HG03520 (cell line): Measurements from ENCODE around the gene SCARF2.
"Not testable (repeated sequence)": the region's sequence is repeated elsewhere in the genome, so short reads cannot be mapped to it uniquely, and the experiment has no call there.

ENCODE experiments used
- ATAC-seq: cut with Tn5 transposase; IDR thresholded peaks from one replicate; pipeline ENCODE4 v1.9.1; 2021; ENCODE audit warnings: mild to moderate bottlenecking, moderate library complexity; ENCODE audit not compliant: unreplicated experiment

The SCARF2 gene

DNA sequence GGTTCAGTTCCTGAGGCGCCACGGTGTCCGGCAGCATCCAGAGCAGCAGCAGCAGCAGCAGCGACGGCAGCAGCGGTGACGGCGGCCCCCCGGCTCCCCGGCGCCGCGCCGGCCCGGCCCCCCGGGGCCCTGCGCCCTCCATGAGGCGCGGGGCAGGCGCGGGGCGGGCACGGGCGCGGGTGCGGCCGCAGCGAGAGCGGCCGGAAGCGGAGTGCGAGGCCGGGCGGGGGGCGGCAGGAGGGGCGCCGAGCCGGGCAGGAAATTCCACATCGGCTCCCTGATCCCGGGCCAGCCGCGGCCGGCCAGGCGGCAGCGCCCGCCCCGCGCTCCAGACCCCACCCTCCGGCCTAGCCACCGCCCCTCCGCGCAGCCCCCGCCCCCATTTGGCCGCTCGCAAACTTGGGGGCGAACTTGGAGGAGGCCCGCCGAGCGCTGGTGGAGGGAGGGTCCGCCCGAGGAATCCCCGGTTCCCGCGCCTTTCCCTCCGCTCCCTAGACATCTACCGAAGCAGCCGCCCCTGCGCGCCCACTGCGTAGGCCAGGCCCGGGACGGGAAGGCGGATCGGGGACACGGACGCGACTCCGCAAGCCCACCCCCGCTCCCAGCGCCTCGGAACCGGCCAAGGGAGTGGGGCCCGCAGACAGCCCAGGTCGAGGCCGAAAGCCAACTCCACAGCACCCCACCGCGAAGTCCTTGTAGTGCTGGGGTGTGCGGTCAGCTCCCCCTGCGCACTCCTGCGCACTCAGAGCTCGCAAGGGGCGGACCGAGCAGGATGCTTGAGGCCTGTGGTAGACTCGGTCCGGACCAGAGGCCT, at the start of gene SCARF2:
TSS of gene SCARF2 (minus strand) at position 213 of the 814 bp plus-strand sequence. CDS start at position 142, 71 bp downstream.
- ATAC-seq = no peak

GRCh38 chr22:20486229-20486628, 48.6 kb upstream of the SCARF2 start:
- no peak for ATAC-seq

GRCh38 chr22:20484948-20485683, 47.5 kb upstream of the SCARF2 start:
- ATAC-seq = no peak

GRCh38 chr22:20483771-20484170, 46.1 kb upstream of the SCARF2 start:
- no peak for ATAC-seq

DNA sequence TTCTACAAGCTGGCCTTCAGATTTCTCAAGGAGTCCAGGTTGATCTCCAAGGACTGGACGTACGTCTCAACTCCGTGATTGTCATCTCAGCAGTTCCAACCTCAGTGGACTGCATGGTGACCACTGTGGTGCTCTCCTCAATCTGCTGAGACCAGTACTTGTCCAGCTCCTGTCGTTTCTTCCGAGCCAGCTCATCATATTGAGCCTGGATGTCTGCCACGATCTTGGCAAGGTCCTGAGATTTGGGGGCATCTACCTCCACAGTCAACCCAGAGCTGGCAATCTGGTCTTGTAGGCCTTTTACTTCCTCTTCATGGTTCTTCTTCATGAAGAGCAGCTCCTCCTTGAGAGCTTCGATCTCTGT, 45.5 kb upstream of the SCARF2 start:
- not testable (repeated sequence) for ATAC-seq

DNA sequence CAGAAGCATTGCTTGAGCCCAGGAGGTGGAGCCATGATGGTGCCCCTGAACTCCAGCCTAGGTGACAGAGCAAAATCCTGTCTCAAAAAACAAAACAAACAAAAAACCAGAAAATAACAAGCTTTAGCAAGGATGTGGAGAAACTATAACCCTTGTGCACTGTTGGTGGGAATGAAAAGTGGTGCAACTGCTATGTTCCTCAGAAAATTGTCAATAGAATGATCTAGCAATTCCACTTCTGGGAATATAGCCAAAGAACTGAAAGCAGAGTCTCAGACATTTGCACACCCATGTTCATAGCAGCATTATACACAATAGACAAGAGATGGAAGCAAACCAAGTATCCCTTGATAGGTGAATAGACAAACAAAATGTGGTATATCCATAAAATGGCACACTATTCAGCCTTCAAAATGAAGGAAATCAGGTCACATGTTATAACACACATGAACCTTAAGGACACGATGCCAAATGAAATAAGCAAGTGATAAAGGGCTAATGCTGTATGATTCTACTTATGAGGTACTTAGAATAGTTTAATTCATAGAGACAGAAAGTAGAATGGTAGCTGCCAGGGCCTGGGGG, 42.1 kb upstream of the SCARF2 start:
- ATAC-seq = no peak

DNA sequence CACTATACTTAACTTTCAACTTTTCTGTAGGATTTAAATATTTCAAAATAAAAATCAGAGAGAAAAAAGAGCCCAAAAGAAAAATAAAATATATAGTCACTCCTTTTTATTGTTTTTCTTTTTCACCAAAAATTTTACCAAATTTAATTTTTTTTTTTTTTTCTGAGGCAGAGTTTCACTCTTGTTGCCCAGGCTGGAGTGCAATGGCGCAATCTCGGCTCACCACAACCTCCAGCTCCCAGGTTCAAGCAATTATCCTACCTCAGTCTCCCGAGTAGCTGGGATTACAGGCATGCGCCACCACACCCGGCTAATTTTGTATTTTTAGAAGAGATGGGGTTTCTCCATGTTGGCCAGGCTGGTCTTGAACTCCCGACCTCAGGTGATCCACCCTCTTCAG, 40.4 kb upstream of the SCARF2 start:
- not testable (repeated sequence) for ATAC-seq

DNA sequence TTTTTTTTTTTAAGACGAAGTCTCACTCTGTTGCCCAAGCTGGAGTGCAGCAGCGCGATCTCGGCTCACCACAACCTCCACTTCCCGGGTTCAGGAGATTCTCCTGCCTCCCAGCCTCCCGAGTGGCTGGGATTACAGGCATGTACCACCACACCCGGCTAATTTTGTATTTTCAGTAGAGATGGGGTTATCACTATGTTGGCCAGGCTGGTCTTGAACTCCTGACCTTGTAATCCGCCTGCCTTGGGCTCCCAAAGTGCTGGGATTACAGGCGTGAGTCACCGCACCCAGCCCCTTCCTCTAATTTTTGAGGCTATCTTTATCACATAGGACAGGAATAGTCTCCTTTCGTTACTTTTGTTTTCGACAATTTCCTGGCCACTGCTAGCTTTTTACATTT, 37.9 kb upstream of the SCARF2 start:
- ATAC-seq = not testable (repeated sequence)

DNA sequence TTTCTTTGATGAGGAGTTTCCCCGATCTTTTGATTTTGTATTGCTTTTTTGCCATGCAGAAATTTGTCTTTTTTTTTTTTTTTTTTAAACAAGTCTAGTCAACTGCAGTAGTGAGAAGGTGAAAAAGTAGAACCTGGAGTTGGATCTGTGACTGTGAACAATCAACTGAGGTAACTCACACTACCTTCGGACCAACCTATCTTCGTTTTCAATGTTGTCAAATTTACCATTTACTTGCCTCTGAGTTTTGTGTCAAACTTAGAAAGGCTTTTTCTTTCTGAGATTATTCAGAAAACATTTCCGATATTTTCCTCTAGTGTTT, 37.5 kb upstream of the SCARF2 start:
- no peak for ATAC-seq

DNA sequence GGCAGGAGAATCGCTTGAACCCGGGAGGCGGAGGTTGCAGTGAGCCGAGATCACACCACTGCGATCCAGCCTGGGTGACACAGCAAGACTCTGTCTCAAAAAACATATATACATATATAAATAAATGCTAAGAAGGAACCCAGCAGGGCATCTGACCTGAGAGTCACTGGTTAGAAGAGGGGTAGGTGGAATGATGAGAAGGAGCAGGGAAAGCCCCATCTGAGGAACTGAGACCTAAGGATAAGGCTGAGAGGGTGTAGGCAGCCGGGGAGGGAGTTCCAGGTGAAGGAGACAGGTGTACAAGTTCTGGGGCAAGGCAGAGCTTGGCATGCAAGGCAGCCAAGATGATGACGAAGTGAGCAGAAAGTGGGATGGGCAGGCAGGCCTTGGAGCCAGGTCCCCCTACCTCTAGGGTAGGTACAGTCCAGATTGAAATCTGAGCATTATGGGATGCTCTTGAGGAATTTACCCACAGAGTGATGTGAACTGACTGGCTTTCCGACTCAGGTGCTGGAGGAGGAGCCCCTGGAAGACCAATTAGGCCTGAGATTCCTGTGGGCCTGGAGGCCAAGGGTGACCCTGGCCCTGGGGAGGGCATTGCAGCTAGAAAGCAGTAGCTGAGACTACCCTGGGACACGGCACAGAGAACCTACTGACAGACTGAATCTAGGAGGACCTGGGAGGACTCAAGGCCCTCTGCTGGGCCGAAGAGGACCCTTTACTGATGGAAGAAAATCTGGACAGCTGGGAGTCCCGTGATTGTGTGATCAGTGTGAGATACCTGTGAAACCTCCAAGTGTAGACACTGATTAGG, 35.2 kb upstream of the SCARF2 start:
- ATAC-seq = no peak

DNA sequence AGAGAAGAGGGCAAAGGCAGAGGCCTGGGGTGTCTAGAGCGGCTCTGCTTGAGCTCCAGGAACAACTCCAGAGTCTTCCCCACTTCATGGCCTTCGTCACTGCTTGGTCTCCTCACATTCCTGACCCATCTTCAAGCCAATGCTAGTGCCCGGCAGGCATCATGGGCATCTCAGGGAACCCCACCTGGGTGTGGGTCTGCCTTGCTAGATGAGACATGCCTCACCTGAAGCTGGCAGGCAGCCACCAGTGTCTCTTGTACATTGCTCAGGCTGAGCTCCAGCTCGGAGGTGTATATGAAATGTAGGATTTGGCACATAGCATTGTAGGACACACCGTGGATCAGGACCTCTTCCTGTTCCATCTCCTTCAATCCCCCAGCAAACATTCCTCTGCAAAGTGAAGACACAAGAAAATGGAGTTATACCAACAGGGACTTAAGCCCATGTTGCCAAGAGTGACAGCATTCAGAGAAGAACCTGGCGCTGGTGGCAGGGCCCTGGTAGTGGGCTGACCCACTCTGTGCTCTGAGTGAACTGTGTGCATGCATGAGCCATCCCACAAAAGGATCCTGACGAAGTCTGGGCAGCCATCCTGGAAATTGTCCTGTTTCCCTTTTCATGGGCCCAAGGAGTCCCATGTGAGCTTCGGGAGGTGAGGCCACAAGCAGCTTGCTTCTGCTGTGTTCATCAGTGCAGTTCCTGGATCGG, 33.7 kb upstream of the SCARF2 start:
- no peak for ATAC-seq

DNA sequence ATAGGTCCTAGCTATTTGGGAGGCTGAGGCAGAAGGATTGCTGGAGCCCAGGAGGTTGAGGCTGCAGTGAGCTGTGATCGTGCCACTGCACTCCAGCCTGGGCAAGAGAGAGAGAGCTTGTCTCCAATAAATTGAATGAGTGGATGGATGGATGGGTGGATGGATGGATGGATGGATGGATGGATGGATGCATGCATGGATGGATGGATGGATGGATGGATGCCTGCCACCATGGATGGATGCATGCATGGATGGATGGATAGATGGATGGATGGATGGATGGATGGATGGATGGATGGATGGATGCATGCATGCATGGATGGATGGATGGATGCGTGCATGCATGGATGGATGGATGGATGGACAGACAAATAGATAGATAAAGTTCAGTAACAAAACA, 32.9 kb upstream of the SCARF2 start:
- not testable (repeated sequence) for ATAC-seq

GRCh38 chr22:20469110-20469868, 31.7 kb upstream of the SCARF2 start:
- ATAC-seq = no peak

GRCh38 chr22:20466659-20467379, 29.2 kb upstream of the SCARF2 start:
- no peak for ATAC-seq

- no peak for ATAC-seq
Observed at GRCh38 chr22:20465759-20466077, 28.1 kb upstream of the SCARF2 start.

GRCh38 chr22:20464912-20465758, 27.5 kb upstream of the SCARF2 start:
- no peak for ATAC-seq

GRCh38 chr22:20464096-20464614, 26.5 kb upstream of the SCARF2 start:
- no peak for ATAC-seq
